ENCODE data around the gene B3GNT8. TPM values are rescaled to one million over a fixed set of nuclear protein-coding genes. Genes with fewer than 3 reads are reported as not detected.

Gene B3GNT8
- total RNA-seq, 1 experiment from 2014 or later, result 0.96 TPM

DNA sequence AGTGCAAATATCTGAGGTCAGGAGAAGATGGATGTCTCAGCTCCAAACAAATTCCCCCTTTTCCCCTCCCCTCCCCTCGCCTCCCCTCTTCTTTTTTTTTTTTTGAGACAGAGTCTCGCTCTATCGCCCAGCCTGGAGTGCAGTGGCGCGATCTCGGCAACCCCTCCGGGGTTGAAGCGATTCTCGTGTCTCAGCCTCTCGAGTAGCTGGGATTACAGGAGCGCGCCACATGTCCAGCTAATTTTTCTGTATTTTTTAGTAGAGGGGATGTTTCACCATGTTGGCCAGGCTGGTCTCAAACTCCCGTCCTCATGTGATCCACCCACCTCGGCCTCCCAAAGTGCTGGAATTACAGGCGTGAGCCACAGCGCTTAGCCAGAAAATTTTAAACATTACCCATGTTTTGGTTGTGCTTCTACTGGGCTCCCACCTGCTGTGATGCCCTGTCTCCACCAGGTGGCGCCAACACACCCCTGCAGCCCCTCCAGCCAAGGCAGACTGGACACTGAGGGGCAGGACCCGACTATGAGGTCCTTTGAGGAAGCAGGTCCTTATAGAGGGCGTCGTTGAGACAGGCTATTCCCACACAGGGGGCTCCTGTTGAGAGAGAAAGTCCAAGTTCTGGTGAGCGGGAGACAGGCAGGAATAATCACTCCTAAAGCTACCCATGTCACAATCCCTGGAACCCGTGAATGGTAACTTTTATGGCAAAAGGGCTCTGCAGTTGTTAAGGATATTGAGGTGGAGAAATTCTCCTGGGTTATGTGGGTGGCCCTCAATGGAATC lies 22.1 kb upstream of the B3GNT8 start:
- no peak overlapping the region for H4K8ac ChIP-seq (replicated peaks; ENCODE audit: insufficient read length, low read depth, low read length)
- no peaks in the 10 kb centered on the region for H3K79me2 ChIP-seq (ENCODE audit: insufficient read depth, low read length)
- no CpG with 5 or more reads among the region's 22 CpGs for WGBS (ENCODE audit: extremely low coverage, insufficient read length, low lambda C conversion rate)
- DNase-seq, result peak; percentile 91
- H3K4me2 ChIP-seq (ENCODE audit: insufficient read depth, insufficient read length, low read length), result peak overlapping the region; percentile 13
- H3K14ac ChIP-seq (ENCODE audit: insufficient read depth, low read length), result no peak overlapping the region
- no peak overlapping the region for H3K18ac ChIP-seq (ENCODE audit: insufficient read length, low read depth, low read length)
- H4K20me1 ChIP-seq (ENCODE audit: control insufficient read depth, insufficient read depth, insufficient read length), result no peaks in the 10 kb centered on the region
- no peak overlapping the region for H3T11ph ChIP-seq (ENCODE audit: low read length)
- H3K23ac ChIP-seq (ENCODE audit: insufficient read length, low read depth, low read length), result no peak overlapping the region
- Mint-ChIP-seq H3K36me3 (ENCODE audit: insufficient read depth in 1 of 3, low read depth in 3 of 3) (0 out of 7 replicates have a peak, but pooled peaks cover 0 to 6% (median 0%) of the 10 kb centered on the region in 3 experiments), H3K9me3 (peaks cover 26 to 39% of the 10 kb centered on the region in 2 experiments), H3K4me3 (peak overlapping the region; percentile 27 to 68; a peak in 4 of 5 replicates), H3K27ac (no peak overlapping the region), H3K27me3 (ENCODE audit: low read depth) (peaks cover 18% of the 10 kb centered on the region), H3K4me1 (no peaks in the 10 kb centered on the region; a peak in 1 of 4 replicates)
- H3K4ac ChIP-seq (ENCODE audit: low read depth, low read length), result no peak overlapping the region
- H3K9me3 ChIP-seq (ENCODE audit: control insufficient read depth, low read depth, low read length), result no peaks in the 10 kb centered on the region
- H2BK15ac ChIP-seq (ENCODE audit: low read depth, low read length), result no peak overlapping the region
- H3K27ac ChIP-seq (ENCODE audit: insufficient read length, low read depth, low read length), result no peak overlapping the region
- no peak overlapping the region for H2BK12ac ChIP-seq (ENCODE audit: insufficient read length, low read depth, low read length)
- no peak overlapping the region for H3K9ac ChIP-seq (ENCODE audit: extremely low read depth, insufficient read length, low read length)
- H3K79me1 ChIP-seq (ENCODE audit: insufficient read depth, low read depth, low read length, poor library complexity, severe bottlenecking), result no peaks in the 10 kb centered on the region
- H4K5ac ChIP-seq (ENCODE audit: insufficient read length, low read depth, low read length), result no peak overlapping the region
- no peak overlapping the region for H4K91ac ChIP-seq (ENCODE audit: insufficient read length, low read depth, low read length)
- H3K56ac ChIP-seq (ENCODE audit: insufficient read length, low read depth, low read length), result no peak overlapping the region
- no peaks in the 10 kb centered on the region for H3K27me3 ChIP-seq (ENCODE audit: insufficient read depth, low read length)
- no peak overlapping the region for H2AK5ac ChIP-seq (ENCODE audit: insufficient read length, low read length)
- H2AFZ ChIP-seq (ENCODE audit: low read length), result no peak overlapping the region
- H3K23me2 ChIP-seq (ENCODE audit: insufficient read length, low read depth, low read length, poor library complexity, severe bottlenecking), result no peaks in the 10 kb centered on the region
- H3K4me1 ChIP-seq (ENCODE audit: insufficient read depth, low read length), result no peaks in the 10 kb centered on the region; the same call in 1 of the 2 replicates
- no peak overlapping the region for H2BK120ac ChIP-seq (ENCODE audit: low read depth, low read length, poor library complexity, severe bottlenecking)
- TF ChIP-seq, protein P1, sequence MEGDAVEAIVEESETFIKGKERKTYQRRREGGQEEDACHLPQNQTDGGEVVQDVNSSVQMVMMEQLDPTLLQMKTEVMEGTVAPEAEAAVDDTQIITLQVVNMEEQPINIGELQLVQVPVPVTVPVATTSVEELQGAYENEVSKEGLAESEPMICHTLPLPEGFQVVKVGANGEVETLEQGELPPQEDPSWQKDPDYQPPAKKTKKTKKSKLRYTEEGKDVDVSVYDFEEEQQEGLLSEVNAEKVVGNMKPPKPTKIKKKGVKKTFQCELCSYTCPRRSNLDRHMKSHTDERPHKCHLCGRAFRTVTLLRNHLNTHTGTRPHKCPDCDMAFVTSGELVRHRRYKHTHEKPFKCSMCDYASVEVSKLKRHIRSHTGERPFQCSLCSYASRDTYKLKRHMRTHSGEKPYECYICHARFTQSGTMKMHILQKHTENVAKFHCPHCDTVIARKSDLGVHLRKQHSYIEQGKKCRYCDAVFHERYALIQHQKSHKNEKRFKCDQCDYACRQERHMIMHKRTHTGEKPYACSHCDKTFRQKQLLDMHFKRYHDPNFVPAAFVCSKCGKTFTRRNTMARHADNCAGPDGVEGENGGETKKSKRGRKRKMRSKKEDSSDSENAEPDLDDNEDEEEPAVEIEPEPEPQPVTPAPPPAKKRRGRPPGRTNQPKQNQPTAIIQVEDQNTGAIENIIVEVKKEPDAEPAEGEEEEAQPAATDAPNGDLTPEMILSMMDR (conservative IDR thresholded peaks at IDR 0.05), result peak; percentile 98
- no peak overlapping the region for H2BK5ac ChIP-seq (ENCODE audit: insufficient read length, low read length)
- no peak overlapping the region for H2BK20ac ChIP-seq (ENCODE audit: low read depth, low read length, poor library complexity, severe bottlenecking)
